Prostate gland (tissue), 2 donors: ENCODE results near the gene SRP14. TPM values are rescaled to one million over a fixed set of nuclear protein-coding genes. Genes with fewer than 3 reads are reported as not detected.
A peak's percentile ranks its signal among the peaks of the same experiment; 100 is the strongest.
"Not testable (repeated sequence)": the region's sequence is repeated elsewhere in the genome, so short reads cannot be mapped to it uniquely, and the experiment has no call there.

Source experiments
- DNase-seq: peaks from one replicate; pipeline ENCODE4 v3.0.0-alpha.2; 2019; ENCODE audit warnings: low spot score
- H3K27ac ChIP-seq, 2 donors: fragments of 200-600 bp; sonication (generic); 2 replicates each; pipeline ENCODE4 v1.5.1; 2017 to 2019
- H3K27me3 ChIP-seq: fragments of 200-600 bp; sonication (generic); replicated peaks from 2 replicates; pipeline ENCODE4 v1.5.1; 2019; ENCODE audit not compliant: insufficient read depth
- H3K36me3 ChIP-seq, 2 donors: fragments of 200-600 bp; sonication (generic); 1 replicate in 1 of 2; 2 replicates in 1 of 2; pipeline versions ENCODE4 v1.5.1 to v1.8.1; 2017 to 2019
- H3K4me1 ChIP-seq: fragments of 200-600 bp; sonication (generic); replicated peaks from 2 replicates; pipeline ENCODE4 v1.5.1; 2019
- H3K4me3 ChIP-seq, 2 donors: fragments of 200-600 bp; sonication (generic); 2 replicates each; pipeline ENCODE4 v1.5.1; 2017 to 2019
- H3K9me3 ChIP-seq: fragments of 200-600 bp; sonication (generic); 2 replicates; pipeline ENCODE4 v1.5.1; 2017
- POLR2A ChIP-seq: fragments of 450-650 bp; IDR thresholded peaks from one replicate; pipeline ENCODE4 v1.6.1; 2016; ENCODE audit warnings: antibody characterized with exemption, mild to moderate bottlenecking
- POLR2AphosphoS5 ChIP-seq: sonication (generic); formaldehyde crosslinking; IDR thresholded peaks from one replicate; pipeline ENCODE4 v1.6.1; 2017; ENCODE audit warnings: antibody characterized with exemption
- WGBS: methylation state at CpG from one replicate; pipeline ENCODE4 v1.1.5; 2018; 5-methylcytosine and 5-hydroxymethylcytosine counted together
- intact Hi-C: fragments of 100-400 bp; cut with DNase I; formaldehyde crosslinking; loops from one replicate; pipeline ENCODE4 v1.14.2; 2022
- total RNA-seq, 2 donors: library from RNA; depleted of rRNA; stranded (reverse); fragments of >200 nt; gene quantifications; one replicate each; pipeline ENCODE4 v1.1.0, GENCODE V29; 2016
- TF ChIP-seq, protein P1 (sequence below), 4 experiments: fragments of 200-600 bp in 2 of 4; fragments of 450-650 bp in 2 of 4; sonication (generic) in 2 of 4; IDR thresholded peaks; 1 replicate in 3 of 4; 2 replicates in 1 of 4; pipeline ENCODE4 v1.5.1; 2016 to 2019; ENCODE audit warnings: antibody characterized with exemption in 4 of 4, mild to moderate bottlenecking in 2 of 4, moderate library complexity in 2 of 4

Gene SRP14
- total RNA-seq, 2 donors from 2014 or later: 366 to 428 TPM

GRCh38 chr15:40040770-40041169 is 1.8 kb upstream of the SRP14 start:
- DNase-seq: no peak
- WGBS: 90% methylated on average over 3 of the region's 3 CpGs
- TF ChIP-seq POLR2A (no peak), POLR2AphosphoS5 (no peak)
- TF ChIP-seq, protein P1, sequence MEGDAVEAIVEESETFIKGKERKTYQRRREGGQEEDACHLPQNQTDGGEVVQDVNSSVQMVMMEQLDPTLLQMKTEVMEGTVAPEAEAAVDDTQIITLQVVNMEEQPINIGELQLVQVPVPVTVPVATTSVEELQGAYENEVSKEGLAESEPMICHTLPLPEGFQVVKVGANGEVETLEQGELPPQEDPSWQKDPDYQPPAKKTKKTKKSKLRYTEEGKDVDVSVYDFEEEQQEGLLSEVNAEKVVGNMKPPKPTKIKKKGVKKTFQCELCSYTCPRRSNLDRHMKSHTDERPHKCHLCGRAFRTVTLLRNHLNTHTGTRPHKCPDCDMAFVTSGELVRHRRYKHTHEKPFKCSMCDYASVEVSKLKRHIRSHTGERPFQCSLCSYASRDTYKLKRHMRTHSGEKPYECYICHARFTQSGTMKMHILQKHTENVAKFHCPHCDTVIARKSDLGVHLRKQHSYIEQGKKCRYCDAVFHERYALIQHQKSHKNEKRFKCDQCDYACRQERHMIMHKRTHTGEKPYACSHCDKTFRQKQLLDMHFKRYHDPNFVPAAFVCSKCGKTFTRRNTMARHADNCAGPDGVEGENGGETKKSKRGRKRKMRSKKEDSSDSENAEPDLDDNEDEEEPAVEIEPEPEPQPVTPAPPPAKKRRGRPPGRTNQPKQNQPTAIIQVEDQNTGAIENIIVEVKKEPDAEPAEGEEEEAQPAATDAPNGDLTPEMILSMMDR (IDR thresholded peaks at IDR 0.05): no peak
- no peaks in the 10 kb centered on the region for H3K9me3 ChIP-seq
- H3K36me3 ChIP-seq: peaks cover 0 to 4% of the 10 kb centered on the region in 2 donors
- H3K4me1 ChIP-seq: peaks cover 11% of the 10 kb centered on the region
- intact Hi-C loops: loop anchor here (10.0 kb wide), 1 partner anchor 384 kb away; no protein-coding TSS in a partner anchor
- no peak overlapping the region for H3K27ac ChIP-seq
- no peaks in the 10 kb centered on the region for H3K27me3 ChIP-seq
- H3K4me3 ChIP-seq: no peak overlapping the region

DNA sequence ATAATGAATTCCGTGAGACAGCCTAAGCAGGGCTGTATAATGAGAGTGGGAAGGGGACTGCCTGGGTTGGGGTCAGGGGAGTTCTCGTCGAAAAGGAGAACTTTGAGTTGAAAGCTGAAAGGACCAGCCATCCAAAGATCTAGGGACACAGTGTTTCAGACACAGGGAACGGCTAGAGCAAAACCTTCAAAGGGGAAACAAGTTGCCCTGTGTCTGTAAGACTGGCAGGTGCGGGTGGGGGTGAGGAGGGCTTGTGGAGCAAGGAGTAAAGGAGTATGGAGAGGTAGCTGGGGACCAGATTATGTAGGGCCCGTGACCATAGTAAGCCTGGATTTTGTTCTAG is 1.3 kb upstream of the SRP14 start:
- peaks cover 11% of the 10 kb centered on the region for H3K4me1 ChIP-seq
- no peak overlapping the region for H3K27ac ChIP-seq
- whole genome bisulfite sequencing: 74% methylated on average over 6 of the region's 6 CpGs
- no peak overlapping the region for H3K4me3 ChIP-seq
- H3K9me3 ChIP-seq: no peaks in the 10 kb centered on the region
- intact Hi-C loops: loop anchor here (10.0 kb wide), 1 partner anchor 385 kb away; no protein-coding TSS in a partner anchor
- peaks cover 0 to 4% of the 10 kb centered on the region in 2 donors for H3K36me3 ChIP-seq
- H3K27me3 ChIP-seq: no peaks in the 10 kb centered on the region
- no peak for DNase-seq
- no peak for TF ChIP-seq POLR2AphosphoS5
- TF ChIP-seq, protein P1 (IDR thresholded peaks at IDR 0.05): no peak
- no peak for TF ChIP-seq POLR2A

- DNase-seq: no peak
- intact Hi-C loops: no loop called here
- H3K27ac ChIP-seq: peak overlapping the region; percentile 98 to 99
Measured at GRCh38 chr15:40038275-40038637, 725 bp downstream of the SRP14 start.

GRCh38 chr15:40037721-40038120 is 1.3 kb downstream of the SRP14 start:
- Histone ChIP-seq H3K9me3 (no peaks in the 10 kb centered on the region), H3K27ac (peak overlapping the region; percentile 98 to 99), H3K36me3 (peaks cover 0 to 8% of the 10 kb centered on the region in 2 donors), H3K4me1 (peaks cover 9% of the 10 kb centered on the region), H3K27me3 (no peaks in the 10 kb centered on the region), H3K4me3 (peak overlapping the region; percentile 87)
- no peak for DNase-seq
- 27% methylated on average over 3 of the region's 3 CpGs for WGBS
- intact Hi-C loops: no loop called here
- TF ChIP-seq POLR2AphosphoS5 (no peak), POLR2A (no peak)
- TF ChIP-seq, protein P1 (IDR thresholded peaks at IDR 0.05): no peak

More at GRCh38 chr15:40038275-40038637, 725 bp downstream of the SRP14 start:
- Histone ChIP-seq H3K36me3 (peaks cover 0 to 8% of the 10 kb centered on the region in 2 donors), H3K4me1 (peaks cover 5% of the 10 kb centered on the region), H3K4me3 (peak overlapping the region; percentile 87), H3K27me3 (no peaks in the 10 kb centered on the region), H3K9me3 (no peaks in the 10 kb centered on the region)
- under 1% methylated on average over 18 of the region's 18 CpGs for WGBS
- TF ChIP-seq, protein P1 (IDR thresholded peaks at IDR 0.05): no peak
- no peak for TF ChIP-seq POLR2A
- no peak for TF ChIP-seq POLR2AphosphoS5

DNA sequence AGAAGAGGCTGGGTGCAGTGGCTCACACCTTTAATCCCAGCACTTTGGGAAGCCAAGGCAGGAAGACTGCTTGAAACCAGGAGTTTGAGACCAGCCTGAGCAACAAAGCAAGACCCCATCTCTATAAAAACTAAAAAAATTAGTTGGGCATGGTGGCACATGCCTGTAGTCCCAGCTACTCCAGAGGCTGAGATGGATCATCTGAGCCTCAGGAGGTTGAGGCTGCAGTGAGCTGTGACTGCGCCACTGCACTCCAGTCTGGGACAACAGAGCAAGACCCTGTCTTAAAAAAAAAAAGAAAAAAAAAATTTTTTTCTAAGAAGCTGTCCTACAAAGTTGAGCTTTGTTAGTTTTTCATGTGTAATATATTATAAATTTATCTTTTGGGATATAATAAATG is 3.8 kb downstream of the SRP14 start:
- peaks cover 12% of the 10 kb centered on the region for H3K4me1 ChIP-seq
- H3K27me3 ChIP-seq, intact Hi-C loops, H3K36me3 ChIP-seq, H3K4me3 ChIP-seq, H3K27ac ChIP-seq, DNase-seq, H3K9me3 ChIP-seq: not testable (repeated sequence)
- WGBS: 90% methylated on average over 1 of the region's 1 CpG
